NCI-H2171 (cell line): ENCODE data around the gene P4HA1.
"Not testable (repeated sequence)": the region's sequence is repeated elsewhere in the genome, so short reads cannot be mapped to it uniquely, and the experiment has no call there.

Experiments
- DNase-seq: peaks from one replicate; lab custom pipeline; 2025; lab: John Stamatoyannopoulos, UW

Gene P4HA1

DNA sequence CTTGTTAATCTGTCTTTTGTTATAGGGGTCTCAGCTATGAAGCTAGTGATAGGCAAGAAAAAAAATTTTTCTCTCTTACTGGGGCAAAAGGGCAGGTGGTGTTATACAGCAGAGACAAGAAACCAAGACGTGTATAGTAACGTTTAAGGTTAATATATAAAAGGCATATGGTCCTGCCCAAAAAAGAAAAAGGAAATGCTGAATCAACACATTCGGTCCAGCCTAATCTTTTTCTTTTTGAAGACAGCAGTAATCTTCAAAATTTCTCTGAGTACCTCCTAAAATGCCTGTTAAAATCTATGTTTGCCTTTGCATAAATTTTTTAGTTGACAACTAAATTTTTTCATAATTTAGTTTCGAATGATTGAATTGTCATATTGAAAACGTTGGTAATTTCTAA, 54.5 kb downstream of the P4HA1 start:
- no peak for DNase-seq

- no peak for DNase-seq
Measured at GRCh38 chr10:73039635-73040034, 57.0 kb downstream of the P4HA1 start.

GRCh38 chr10:73036285-73036684, 60.4 kb downstream of the P4HA1 start:
- DNase-seq = not testable (repeated sequence)

GRCh38 chr10:73032536-73032935, 64.1 kb downstream of the P4HA1 start:
- no peak for DNase-seq

GRCh38 chr10:73026623-73027022, 70.0 kb downstream of the P4HA1 start:
- DNase-seq = not testable (repeated sequence)

GRCh38 chr10:73023455-73024070, 73.1 kb downstream of the P4HA1 start:
- not testable (repeated sequence) for DNase-seq

DNA sequence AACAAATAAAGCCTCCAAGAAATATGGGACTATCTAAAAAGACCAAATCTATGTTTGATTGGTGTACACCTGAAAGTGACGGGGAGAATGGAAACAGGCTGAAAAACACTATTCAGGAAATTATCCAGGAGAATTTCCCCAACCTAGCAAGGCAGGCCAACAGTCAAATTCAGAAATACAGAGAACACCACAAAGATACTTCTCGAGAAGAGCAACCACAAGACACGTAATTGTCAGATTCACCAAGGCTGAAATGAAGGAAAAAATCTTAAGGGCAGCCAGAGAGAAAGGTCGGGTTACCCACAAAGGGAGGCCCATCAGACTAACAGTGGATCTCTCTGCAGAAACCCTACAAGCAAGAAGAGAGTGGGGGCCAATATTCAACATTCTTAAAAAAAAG, 73.7 kb downstream of the P4HA1 start:
- not testable (repeated sequence) for DNase-seq

- not testable (repeated sequence) for DNase-seq
Measured at GRCh38 chr10:73021538-73022164, 75.0 kb downstream of the P4HA1 start.

- no peak for DNase-seq
Measured at GRCh38 chr10:73021050-73021449, 75.6 kb downstream of the P4HA1 start.

DNA sequence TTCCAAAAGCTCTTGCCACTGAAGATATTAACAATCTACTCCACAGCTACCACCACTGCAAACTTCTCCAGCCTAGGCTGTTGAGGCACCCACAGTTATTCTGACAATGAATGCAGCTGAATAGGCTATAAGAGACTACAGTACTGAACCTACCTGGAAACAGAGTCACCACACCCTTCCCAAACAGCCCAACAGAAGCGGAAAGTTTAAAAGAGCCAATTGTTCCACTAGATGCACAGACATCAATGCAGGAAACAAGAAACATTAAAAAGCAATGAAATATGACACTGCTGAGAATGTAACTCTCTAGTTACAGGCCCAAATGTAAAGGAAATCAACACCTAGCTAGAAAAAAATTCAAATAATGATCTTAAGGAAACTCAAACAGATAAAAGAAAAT, 77.6 kb downstream of the P4HA1 start:
- no peak for DNase-seq

GRCh38 chr10:73018632-73019031, 78.0 kb downstream of the P4HA1 start:
- DNase-seq = no peak

DNA sequence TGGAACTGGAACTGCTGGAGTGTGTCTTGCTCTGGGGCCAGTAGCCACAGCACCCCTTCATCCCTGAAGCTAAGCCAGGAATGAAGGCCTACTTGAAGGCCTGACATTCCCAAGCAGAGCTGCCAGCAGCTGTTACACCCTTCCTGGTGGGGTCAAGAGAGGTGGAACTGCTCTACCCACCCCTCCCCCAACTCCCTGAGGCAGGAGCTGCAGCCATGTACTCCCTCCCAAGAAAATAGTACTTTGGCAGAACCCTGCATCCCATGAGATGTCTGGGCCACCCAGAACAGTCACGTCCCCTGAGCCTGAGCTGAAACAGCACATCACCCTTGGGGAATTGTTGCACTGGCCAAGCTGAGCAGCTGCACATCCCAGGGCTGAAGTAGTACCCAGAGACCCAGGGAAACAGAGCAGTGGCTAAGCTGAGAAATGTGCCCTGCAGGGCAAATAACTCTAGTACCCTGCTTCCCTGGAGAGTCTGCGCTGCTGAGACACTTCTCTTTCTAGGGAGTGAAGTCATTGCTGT, 78.6 kb downstream of the P4HA1 start:
- DNase-seq = no peak

DNA sequence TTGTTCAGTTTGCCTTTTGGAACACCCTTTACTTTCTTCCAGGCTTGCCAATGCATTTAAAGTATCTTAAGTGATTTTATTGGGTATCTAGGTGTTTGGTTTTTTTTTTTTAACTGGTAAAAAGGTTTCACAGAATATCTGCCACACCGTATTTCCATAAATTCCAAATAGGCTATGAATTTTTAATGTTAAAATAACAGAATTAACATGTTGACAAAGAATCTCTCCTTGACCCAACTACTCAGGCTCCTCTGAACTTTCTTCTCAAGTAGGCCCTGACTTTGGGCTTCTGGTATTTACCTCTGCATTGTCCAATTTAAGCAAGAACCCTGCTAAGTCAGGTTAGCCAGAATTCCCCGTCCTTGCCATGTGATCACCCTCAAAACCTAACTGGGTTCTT, 80.9 kb downstream of the P4HA1 start:
- DNase-seq = no peak

- no peak for DNase-seq
Measured at GRCh38 chr10:73003822-73004221, 92.8 kb downstream of the P4HA1 start.

DNA sequence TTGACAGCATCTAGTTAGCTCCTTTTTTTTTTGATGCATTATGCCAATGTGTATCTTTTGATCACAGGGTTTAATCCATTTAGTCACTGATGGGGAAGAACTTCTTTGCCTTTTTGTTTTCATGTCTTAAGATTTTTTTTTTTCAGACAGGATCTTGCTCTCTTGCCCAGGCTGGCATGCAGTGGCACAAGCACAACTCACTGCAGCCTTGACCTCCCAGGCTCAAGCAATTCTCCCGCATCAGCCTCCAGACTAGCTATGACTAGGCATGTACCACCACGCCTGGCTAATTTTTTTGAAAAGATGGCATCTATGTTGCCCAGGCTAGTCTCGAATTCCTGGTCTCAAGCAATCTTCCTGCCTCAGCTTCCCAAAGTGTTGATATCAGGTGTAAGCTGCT, 95.7 kb downstream of the P4HA1 start:
- DNase-seq = no peak

GRCh38 chr10:72997099-72997498, 99.6 kb downstream of the P4HA1 start:
- no peak for DNase-seq

DNA sequence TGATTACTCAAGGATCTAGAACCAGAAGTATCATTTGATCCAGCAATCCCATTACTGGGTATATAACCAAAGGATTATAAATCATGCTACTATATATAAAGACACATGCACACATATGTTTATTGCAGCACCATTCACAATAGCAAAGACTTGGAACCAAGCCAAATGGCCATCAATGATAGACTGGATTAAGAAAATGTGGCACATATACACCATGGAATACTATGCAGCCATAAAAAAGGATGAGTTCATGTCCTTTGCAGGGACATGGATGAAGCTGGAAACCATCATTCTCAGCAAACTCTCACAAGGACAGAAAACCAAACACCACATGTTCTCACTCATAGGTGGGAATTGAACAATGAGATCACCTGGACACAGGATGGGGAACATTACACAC, 101.2 kb downstream of the P4HA1 start:
- not testable (repeated sequence) for DNase-seq

- not testable (repeated sequence) for DNase-seq
Measured at GRCh38 chr10:72989771-72990170, 106.9 kb downstream of the P4HA1 start.

GRCh38 chr10:72984618-72985017, 112.0 kb downstream of the P4HA1 start:
- DNase-seq = not testable (repeated sequence)

DNA sequence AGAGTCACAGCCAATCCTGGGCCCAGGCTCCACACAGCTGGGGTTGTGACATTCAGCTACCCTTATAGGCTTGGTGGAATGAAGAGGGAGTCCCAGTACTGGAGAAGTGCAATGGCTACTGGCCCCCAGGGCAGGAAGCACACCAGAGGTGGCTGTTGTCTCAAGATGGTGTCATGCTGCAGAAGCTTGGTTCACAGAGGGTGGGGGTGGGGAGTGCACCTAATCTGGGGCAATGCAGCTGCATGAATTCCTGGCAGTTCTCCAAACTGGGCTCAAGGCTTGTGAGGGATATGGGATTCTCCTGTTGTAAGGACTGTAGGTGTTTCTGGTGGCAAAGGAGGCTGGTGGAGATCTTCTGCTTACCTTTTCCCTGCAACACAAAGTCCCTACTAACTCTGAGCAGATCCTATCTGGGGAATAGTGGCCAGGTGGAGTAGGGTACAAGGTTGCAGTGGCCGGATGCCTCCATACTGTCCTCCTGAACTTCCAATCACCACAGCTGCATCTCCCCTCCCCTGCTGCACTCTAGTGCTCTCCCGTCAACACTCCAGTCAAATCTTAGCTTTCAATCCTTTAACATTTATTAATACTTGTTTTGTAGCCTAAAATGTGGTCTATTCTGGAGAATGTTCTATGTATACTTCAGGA, 114.7 kb downstream of the P4HA1 start:
- DNase-seq = no peak

- DNase-seq = no peak
Measured at GRCh38 chr10:72981028-72981881, 115.4 kb downstream of the P4HA1 start.

DNA sequence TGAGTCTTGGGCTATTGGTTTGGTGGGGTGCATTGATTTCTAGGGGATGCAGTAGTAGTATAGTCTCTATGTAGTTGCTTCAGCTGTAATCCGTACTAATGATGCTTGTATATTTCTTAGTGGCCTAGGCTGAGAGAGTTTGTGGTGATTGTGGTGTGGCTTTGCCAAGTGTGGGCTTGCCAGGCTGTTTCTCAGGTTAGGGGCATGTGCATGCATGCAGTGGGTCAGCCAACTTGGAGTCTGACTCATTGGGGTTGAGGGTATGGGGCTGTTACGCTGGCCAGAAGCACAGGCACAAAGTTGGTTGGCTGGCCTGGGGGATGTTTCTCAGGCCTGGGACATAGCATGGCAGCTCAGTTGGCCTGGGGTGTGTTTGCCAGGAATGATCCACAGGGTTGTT, 116.3 kb downstream of the P4HA1 start:
- no peak for DNase-seq
